Measurements from ENCODE around the gene DENND10. TPM values are rescaled to one million over a fixed set of nuclear protein-coding genes. Genes with fewer than 3 reads are reported as not detected.
"Not testable (repeated sequence)": the region's sequence is repeated elsewhere in the genome, so short reads cannot be mapped to it uniquely, and the experiment has no call there.

DENND10 gene
- total RNA-seq, 1 experiment from 2014 or later: 46.2 TPM

DNA sequence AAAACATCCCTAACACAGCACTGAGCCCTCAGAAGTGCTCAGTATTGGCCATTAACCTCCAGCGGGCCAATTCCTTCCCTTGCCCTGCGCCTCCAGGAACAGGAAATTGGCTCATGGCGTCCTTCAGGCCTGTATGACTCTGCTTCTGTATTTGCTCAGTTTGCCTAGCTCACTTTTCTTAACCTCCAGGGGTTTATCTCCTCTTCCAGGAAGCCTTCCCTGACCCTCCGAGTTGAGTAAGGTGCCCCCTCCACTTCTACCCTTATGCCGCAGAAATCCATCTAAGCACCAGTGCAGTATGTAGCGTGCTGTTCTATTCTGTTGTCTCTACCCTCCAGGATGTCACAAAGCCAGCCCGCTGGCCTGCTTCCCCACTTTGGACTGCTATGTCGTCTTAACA, 62.7 kb downstream of the DENND10 start:
- no peak for DNase-seq (ENCODE audit: low read depth)

DNA sequence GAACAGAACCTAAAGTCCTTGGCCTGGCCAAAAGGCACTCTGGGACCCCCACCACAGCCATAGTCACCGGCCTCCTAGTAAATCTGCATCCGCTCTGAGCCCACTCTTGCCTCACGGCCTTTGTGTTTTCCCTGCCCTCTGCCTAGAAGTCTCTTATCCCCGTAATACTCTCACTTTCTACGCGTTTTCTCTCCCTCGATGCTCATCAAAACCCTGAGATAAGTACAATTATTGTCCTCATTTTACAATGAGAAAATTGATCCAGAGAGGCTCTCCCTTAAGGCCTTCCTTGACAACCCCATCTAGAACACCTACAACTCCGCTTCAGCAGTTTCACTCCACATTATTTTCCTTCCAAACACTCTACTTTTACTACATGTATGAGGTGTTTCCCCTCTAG, 63.1 kb downstream of the DENND10 start:
- DNase-seq (ENCODE audit: low read depth): no peak

DNA sequence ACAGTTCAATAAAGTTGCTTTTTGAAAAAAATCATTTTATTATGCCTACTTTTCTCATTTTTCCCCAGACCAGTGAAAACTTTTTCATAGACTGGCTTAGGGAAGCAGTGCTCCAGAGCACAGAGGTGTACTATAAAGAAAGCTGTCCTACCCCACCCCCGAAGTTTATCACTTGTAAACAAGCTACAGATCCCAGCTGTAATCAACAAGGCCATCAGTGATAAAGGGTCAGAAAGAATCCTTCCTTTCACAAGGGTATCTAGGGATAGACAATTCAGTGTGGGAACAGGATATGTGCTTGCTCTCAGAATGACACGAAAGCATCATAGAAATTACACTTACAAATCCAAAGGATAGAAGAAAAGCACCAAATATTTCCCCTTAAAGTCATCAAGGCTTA, 70.2 kb downstream of the DENND10 start:
- DNase-seq (ENCODE audit: low read depth): no peak

DNA sequence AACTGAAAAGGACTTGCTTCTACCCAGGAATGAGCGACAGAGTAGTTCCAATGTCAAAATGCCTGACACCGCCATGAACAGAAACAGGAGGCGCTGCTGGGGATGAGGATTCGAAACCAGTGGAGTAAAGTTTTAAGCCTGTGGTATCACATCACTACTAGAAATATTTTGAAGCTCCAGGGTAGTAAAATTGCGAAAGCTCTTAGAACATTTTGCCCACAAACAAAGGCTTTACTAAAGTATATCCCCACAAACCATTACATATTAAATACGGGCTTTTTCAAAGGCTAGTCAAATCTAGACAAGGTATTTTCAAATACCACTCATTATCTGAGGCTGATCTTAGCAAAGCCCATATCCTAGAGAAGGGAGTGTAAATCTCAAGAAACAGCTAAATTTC, 72.3 kb downstream of the DENND10 start:
- DNase-seq (ENCODE audit: low read depth): no peak

DNA sequence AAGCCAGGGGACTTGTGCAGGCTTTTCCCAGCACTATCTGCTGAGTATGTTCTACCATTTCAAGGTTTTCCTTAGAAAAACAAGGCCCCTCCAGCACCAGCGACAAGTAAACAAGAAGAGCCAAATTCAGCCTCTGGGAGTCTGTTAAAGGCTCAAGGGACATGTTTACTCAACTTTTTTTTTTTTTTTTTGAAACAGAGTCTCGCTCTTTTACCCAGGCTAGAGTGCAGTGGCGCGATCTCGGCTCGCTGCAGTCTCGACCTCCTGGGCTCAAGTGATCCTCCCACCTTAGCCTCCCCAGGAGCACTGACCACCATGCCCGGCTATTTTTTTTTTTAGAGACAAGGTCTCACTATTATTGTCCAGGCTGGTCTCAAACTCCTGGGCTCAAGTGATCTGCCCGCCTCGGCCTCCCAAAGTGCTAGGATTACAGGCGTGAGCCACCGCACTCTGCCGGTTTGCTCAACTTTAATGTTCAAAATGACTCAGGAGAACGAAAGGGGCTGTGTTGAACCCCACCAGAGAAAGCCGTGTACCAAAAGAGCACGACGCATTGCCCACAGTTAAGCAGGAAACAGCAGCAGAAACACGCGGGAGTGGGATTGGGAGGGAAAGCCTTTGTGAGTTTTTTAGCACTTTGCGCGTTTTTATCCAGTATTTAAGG, 73.9 kb downstream of the DENND10 start:
- DNase-seq (ENCODE audit: low read depth): no peak

DNA sequence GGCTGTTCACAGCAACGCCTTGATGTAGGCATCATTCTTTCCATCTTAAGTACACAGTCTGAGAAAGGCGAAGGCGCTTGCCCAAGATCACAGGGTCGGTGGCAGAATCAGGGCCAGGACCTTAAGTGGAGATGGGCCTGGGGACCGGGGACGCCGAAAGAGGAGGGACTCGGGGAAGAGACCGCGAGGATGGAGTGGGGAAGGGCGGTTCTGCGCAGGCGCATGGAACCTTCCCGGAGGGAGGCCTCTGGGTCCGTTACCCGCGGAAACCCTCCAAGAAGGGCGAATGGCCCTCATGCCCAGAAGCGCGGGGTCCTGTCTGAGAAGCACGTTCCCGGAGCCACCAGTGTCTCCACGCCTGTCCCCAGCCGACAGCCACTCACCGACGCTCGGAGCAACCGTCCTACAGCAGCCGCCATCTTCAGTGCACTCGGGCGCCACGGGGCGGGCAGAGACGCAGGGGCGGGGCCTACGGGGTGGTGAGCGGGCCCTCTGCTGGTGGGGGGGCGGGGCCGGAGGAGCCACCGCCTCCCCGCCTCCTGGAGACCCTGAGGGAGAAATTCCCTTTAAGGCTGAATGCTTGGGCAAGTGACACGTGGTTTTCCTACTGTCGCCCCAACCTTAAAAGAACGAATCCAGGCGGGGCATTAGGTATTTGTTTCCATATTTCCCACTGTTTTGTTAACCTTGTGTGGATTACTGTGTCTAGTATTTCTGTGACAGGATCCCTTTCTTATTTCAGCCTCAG, 74.6 kb downstream of the DENND10 start, which contains the start of gene PRDX3:
TSS of gene PRDX3 (minus strand) at position 441 of the 748 bp plus-strand sequence. CDS start at position 419, 22 bp downstream.
- DNase-seq (ENCODE audit: low read depth): peak; percentile 89

DNA sequence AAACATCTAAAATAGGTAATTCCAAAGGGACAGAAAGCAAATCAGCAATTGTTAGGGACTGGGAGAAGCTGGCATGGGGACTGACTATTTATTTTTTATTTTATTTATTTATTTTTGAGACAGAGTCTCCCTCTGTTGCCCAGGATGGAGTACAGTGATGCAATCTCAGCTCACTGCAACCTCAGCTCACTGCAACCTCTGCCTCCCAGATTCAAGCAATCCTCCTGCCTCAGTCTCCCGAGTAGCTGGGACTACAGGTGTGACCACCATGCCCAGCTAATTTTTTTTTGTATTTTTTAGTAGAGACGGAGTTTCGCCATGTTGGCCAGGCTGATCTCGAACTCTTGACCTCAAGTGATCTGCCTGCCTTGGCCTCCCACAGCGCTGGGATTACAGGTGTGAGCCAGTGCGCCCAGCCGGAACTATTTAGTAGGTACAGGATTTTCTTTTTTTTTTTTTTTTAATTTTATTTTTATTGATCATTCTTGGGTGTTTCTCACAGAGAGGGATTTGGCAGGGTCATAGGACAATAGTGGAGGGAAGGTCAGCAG, 77.0 kb downstream of the DENND10 start:
- DNase-seq (ENCODE audit: low read depth): not testable (repeated sequence)

DNA sequence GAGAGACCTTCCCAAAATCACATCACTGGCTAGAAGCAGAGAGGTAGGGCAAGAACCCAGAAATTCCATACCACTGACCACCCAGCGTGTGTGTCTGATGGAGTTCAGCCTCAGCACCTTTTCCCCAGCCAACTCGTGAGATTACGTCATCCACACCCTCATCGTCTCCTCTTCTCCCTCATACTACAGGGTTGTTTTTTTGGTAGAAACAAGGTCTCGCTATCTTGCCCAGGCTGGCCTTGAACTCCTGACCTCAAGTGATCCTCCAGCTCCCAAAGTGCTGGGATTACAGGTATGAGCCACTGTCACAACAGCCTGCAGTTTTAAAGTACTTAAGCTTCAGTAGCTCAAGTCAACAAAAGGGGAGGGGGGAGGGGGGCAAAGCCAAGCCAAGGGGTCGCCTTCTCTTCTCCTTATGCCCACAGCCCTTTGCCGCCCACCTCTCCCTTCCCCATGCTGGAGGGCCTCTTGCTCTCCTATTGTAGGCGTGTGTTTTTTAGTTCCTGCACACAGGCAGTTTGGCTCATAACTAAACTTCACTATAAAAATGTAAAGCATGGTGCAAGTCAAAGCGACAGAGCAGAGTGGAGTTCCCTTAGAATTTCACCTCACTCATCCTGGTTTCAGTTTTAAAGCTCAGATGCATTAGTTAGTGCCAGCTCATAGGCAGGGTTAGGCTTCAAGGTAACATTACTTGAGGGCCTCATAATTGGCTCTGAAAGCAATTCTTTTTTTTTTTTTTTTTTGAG, 79.9 kb downstream of the DENND10 start:
- no peak for DNase-seq (ENCODE audit: low read depth)

Other genes with a start within 250 kb of the DENND10 start
- 3.2 and 6.2 TPM in 2 replicates for gene NANOS1, start 74.4 kb upstream of the DENND10 start, total RNA-seq (2014; rRNA removed; shearing (Covaris generic))
- gene EIF3A, start 23.3 kb upstream of the DENND10 start, total RNA-seq (2014; rRNA removed; shearing (Covaris generic)): 33.0 and 62.4 TPM in 2 replicates
- gene SFXN4, start 61.6 kb downstream of the DENND10 start, total RNA-seq (2014; rRNA removed; shearing (Covaris generic)): 18.5 and 22.0 TPM in 2 replicates
- 357 and 393 TPM in 2 replicates for gene PRDX3, start 74.7 kb downstream of the DENND10 start, total RNA-seq (2014; rRNA removed; shearing (Covaris generic))
- 3.9 and 4.4 TPM in 2 replicates for gene GRK5, start 103.5 kb downstream of the DENND10 start, total RNA-seq (2014; rRNA removed; shearing (Covaris generic))

All from M059J (cell line).